Mucosa of rectum (tissue), 2 donors: ENCODE measurements around the gene PRKG1.

Experiments used
- H3K27ac ChIP-seq, 2 donors: one replicate each; pipeline ENCODE4 v1.7.0; 2013; ENCODE audit warnings: inconsistent platforms in 2 of 2, low read depth in 2 of 2, low read length in 2 of 2
- H3K27me3 ChIP-seq, 2 donors: one replicate each; pipeline ENCODE4 v1.7.0; 2013; ENCODE audit warnings: low read length in 2 of 2; ENCODE audit not compliant: control insufficient read depth in 2 of 2, insufficient read depth in 2 of 2
- H3K36me3 ChIP-seq, 2 donors: one replicate each; pipeline ENCODE4 v1.7.0; 2013; ENCODE audit warnings: low read length in 2 of 2; ENCODE audit not compliant: control insufficient read depth in 2 of 2, insufficient read depth in 2 of 2
- H3K4me1 ChIP-seq, 2 donors: one replicate each; pipeline ENCODE4 v1.7.0; 2013; ENCODE audit warnings: low read length in 2 of 2, mild to moderate bottlenecking in 1 of 2; ENCODE audit not compliant: control insufficient read depth in 2 of 2, insufficient read depth in 2 of 2
- H3K4me3 ChIP-seq, 2 donors: one replicate each; pipeline ENCODE4 v1.7.0; 2013; ENCODE audit warnings: low read length in 2 of 2
- H3K9ac ChIP-seq, 2 donors: one replicate each; pipeline ENCODE4 v1.7.0; 2013; ENCODE audit warnings: low read length in 2 of 2, low read depth in 1 of 2, mild to moderate bottlenecking in 1 of 2
- H3K9me3 ChIP-seq, 2 donors: one replicate each; pipeline ENCODE4 v1.7.0; 2013; ENCODE audit warnings: low read length in 2 of 2; ENCODE audit not compliant: control insufficient read depth in 2 of 2
- donor health status: healthy.
- donor health status: Normal muscosa, but diverticular disease.

PRKG1 gene

DNA sequence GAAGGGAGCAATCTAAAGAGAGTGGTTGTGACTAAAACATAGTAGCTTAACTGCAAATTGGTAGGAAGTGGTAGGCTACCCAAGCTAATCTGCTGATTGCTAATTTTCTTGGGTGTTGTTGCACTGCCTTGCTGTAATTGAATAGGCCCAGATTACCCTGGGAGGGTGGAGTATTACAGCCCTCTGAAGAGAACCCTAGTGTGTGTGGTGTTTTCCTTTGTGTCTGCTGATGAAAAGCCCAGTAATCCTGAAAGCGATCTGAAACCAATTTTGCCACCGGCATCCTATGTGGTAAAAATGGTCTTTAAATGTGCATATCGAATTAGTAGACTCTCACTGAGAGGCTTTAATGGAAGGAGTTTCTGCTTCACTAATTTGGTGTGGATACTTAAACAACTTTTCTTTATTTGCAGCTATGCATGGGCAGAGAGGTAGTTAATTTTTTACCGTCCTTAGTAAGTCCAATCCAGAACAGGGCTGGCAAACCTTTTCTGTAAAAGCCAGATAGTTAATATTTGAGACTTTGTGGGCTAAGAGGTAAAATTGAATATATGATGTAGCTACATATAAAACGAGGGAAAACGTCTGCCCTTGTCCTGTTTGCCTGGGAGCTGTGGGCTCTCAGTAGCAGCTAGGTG lies 532.7 kb downstream of the PRKG1 start:
- no peaks in the 10 kb centered on the region for H3K9me3 ChIP-seq
- no peak overlapping the region for H3K4me3 ChIP-seq
- H3K4me1 ChIP-seq, result no peaks in the 10 kb centered on the region
- no peaks in the 10 kb centered on the region for H3K36me3 ChIP-seq
- H3K27ac ChIP-seq, result no peak overlapping the region
- H3K27me3 ChIP-seq, result no peaks in the 10 kb centered on the region
- H3K9ac ChIP-seq, result no peak overlapping the region

DNA sequence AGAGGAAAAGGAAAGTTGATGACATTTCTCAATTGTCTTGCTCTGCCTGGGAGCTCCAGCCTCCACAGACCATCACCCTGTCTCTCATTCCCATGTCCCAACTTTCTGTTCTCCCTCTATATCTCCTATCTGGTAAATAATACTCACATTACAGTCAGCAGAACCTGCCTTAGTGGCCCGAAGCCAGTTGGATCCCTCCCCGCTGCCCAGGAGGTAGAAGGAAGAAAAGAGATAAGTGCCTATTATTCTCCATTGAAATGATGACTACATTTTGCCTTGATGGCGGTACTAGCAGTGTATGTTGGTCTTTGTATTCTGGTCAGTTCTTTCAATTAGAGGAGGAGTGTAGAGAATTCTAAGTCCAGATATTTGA lies 533.2 kb downstream of the PRKG1 start:
- H3K4me1 ChIP-seq, result no peaks in the 10 kb centered on the region
- H3K4me3 ChIP-seq, result no peak overlapping the region
- no peaks in the 10 kb centered on the region for H3K36me3 ChIP-seq
- H3K27ac ChIP-seq, result no peak overlapping the region
- H3K9me3 ChIP-seq, result no peaks in the 10 kb centered on the region
- no peaks in the 10 kb centered on the region for H3K27me3 ChIP-seq
- no peak overlapping the region for H3K9ac ChIP-seq

- H3K4me3 ChIP-seq, result no peak overlapping the region
- H3K27ac ChIP-seq, result no peak overlapping the region
Observed at GRCh38 chr10:51608211-51608610, 533.9 kb downstream of the PRKG1 start.

DNA sequence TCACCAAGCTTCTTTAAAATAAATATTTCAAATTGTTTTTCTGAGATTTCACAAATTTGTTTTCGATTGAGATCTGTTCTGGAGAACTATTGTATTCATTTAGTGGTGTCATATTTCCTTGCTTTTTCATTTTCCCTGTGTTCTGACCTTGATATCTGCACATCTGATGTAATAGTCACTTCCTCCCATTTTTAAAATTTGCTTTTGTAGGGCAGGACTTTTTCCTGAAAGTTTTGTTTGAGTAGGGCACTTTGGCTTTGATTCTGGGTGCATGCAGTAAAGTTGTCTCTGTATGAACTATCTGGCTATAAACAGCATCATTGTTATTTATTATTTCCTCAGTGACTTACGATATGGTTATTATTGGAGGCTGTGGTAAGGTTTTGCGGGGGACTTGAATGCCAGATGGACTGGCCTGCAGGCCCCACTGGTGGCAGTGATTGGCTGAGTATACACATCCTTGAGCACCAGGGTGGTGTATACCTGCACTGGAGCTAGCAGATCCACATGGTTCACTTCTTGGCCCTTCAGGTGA lies 541.5 kb downstream of the PRKG1 start:
- no peak overlapping the region for H3K9ac ChIP-seq
- H3K4me1 ChIP-seq, result no peaks in the 10 kb centered on the region
- no peaks in the 10 kb centered on the region for H3K9me3 ChIP-seq
- no peaks in the 10 kb centered on the region for H3K36me3 ChIP-seq
- H3K27ac ChIP-seq, result no peak overlapping the region
- no peaks in the 10 kb centered on the region for H3K27me3 ChIP-seq
- H3K4me3 ChIP-seq, result no peak overlapping the region

More at GRCh38 chr10:51608211-51608610, 533.9 kb downstream of the PRKG1 start:
- no peaks in the 10 kb centered on the region for H3K27me3 ChIP-seq
- no peaks in the 10 kb centered on the region for H3K4me1 ChIP-seq
- H3K9ac ChIP-seq, result no peak overlapping the region
- no peaks in the 10 kb centered on the region for H3K9me3 ChIP-seq
- no peaks in the 10 kb centered on the region for H3K36me3 ChIP-seq

- no peaks in the 10 kb centered on the region for H3K36me3 ChIP-seq
- no peaks in the 10 kb centered on the region for H3K27me3 ChIP-seq
- no peak overlapping the region for H3K27ac ChIP-seq
- H3K4me3 ChIP-seq, result no peak overlapping the region
- no peaks in the 10 kb centered on the region for H3K4me1 ChIP-seq
- no peaks in the 10 kb centered on the region for H3K9me3 ChIP-seq
- H3K9ac ChIP-seq, result no peak overlapping the region
Observed at GRCh38 chr10:51617576-51618235, 543.4 kb downstream of the PRKG1 start.

DNA sequence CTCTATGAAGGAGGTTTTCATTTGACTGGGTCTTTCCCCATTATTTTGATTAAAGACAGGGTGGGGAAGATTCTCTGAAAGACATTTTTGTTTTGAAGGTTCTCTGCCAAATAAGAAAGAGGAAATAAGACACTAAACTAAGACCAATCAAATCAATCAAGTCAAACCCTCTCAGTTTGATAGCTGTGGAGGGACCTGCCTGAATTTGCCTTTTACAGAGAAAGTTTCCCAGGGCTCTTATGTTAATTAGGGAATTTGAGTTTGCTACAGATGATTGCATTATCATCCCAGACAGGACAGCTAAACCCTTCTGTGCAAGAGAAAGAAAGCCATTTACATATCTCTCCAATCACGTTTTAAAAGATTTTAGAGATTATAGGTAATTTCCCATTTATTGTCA lies 545.1 kb downstream of the PRKG1 start:
- H3K4me3 ChIP-seq, result no peak overlapping the region
- no peaks in the 10 kb centered on the region for H3K9me3 ChIP-seq
- no peak overlapping the region for H3K9ac ChIP-seq
- no peaks in the 10 kb centered on the region for H3K4me1 ChIP-seq
- H3K27me3 ChIP-seq, result no peaks in the 10 kb centered on the region
- H3K36me3 ChIP-seq, result no peaks in the 10 kb centered on the region
- no peak overlapping the region for H3K27ac ChIP-seq

DNA sequence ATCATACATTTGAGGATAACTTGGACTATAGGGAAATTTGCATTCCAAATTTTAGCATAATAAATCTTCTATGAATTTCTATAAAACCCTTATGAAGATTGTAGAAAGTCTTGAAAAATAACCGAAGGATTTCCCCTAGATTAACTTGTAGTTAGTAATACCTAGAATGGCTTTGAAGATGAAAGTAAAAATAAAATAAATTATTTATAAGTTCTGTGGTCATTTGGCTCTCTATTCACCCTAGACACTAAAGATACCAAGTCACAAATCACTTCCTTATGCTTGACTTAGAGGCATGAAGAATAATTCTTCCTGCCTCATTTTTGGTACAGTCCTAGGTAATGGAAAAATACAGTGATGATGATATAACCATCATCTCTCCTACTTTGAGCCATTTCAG lies 545.8 kb downstream of the PRKG1 start:
- Histone ChIP-seq H3K4me1 (no peaks in the 10 kb centered on the region), H3K9ac (no peak overlapping the region), H3K4me3 (no peak overlapping the region), H3K36me3 (no peaks in the 10 kb centered on the region), H3K27ac (no peak overlapping the region), H3K27me3 (no peaks in the 10 kb centered on the region), H3K9me3 (no peaks in the 10 kb centered on the region)

GRCh38 chr10:51624013-51624412 lies 549.7 kb downstream of the PRKG1 start:
- Histone ChIP-seq H3K27ac (no peak overlapping the region), H3K9ac (no peak overlapping the region), H3K9me3 (no peaks in the 10 kb centered on the region), H3K27me3 (no peaks in the 10 kb centered on the region), H3K36me3 (no peaks in the 10 kb centered on the region), H3K4me1 (no peaks in the 10 kb centered on the region), H3K4me3 (no peak overlapping the region)

DNA sequence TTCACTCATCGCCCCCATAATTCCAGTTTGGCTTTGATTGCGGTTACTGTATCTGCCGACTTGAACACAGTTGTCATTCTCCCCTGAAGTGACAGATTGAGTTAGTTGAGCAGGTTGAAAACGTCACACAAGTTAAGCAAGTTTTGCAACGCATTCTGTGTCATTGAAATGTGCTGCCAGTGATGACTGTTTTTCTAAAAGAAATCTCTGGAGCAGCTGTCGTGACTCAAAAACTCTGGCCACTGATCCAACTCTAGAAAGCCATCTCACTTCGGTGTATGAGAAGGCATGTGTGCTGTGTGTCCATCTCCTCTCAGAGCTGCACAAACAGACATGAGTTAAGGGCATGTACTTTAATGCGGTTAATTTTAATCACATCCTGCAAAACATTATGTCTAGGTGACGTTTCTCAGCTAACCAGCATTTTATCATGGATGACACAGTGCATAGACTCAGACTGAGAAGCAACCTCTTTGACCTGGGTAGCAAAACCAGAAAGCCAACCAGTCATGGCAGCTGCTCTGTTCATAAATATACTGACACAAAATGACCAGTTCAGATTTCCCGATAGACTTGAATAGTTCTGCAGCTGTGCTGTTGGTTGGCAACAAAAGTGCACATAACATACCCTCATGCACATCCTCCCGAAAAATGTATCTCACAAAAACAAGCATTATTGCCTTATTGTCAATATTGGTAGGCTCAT lies 555.8 kb downstream of the PRKG1 start:
- no peaks in the 10 kb centered on the region for H3K9me3 ChIP-seq
- H3K4me1 ChIP-seq, result no peaks in the 10 kb centered on the region
- no peaks in the 10 kb centered on the region for H3K36me3 ChIP-seq
- H3K4me3 ChIP-seq, result no peak overlapping the region
- H3K27me3 ChIP-seq, result no peaks in the 10 kb centered on the region
- no peak overlapping the region for H3K9ac ChIP-seq
- H3K27ac ChIP-seq, result no peak overlapping the region

DNA sequence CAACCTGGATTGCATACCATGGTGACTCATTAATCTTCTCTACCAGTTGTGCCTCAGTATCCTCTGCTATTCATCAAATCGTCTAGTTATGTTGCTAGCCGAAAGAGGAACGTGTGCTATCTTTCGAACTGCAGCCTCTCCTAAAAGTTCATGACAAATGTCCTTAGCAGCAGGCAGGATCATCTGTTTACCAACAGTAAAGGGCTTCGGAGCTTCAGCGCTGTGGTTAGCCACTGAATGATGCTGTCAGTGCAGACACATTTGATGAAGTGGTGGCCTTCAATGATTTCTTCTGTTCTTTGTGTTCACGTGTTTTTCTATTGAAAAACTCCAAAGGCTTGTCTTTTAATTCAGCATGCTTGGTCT lies 556.3 kb downstream of the PRKG1 start:
- Histone ChIP-seq H3K27ac (no peak overlapping the region), H3K4me3 (no peak overlapping the region), H3K4me1 (no peaks in the 10 kb centered on the region)

More for the DNA sequence above, 556.3 kb downstream of the PRKG1 start:
- H3K9ac ChIP-seq, result no peak overlapping the region
- no peaks in the 10 kb centered on the region for H3K9me3 ChIP-seq
- H3K36me3 ChIP-seq, result no peaks in the 10 kb centered on the region
- H3K27me3 ChIP-seq, result no peaks in the 10 kb centered on the region
